ENCODE measurements around the gene LRMDA. TPM values are rescaled to one million over a fixed set of nuclear protein-coding genes. Genes with fewer than 3 reads are reported as not detected.

The LRMDA gene
- total RNA-seq, 1 donor from 2014 or later: 19.4 TPM

GRCh38 chr10:75726522-75727483 lies 295.4 kb downstream of the LRMDA start:
- Mint-ChIP-seq H3K9me3 (ENCODE audit: unreplicated experiment) (no peaks in the 10 kb centered on the region), H3K4me1 (ENCODE audit: unreplicated experiment) (peaks cover 5% of the 10 kb centered on the region), H3K27ac (ENCODE audit: unreplicated experiment) (no peak overlapping the region), H3K27me3 (ENCODE audit: unreplicated experiment) (peaks cover 2% of the 10 kb centered on the region), H3K4me3 (ENCODE audit: unreplicated experiment) (no peak overlapping the region), H3K36me3 (ENCODE audit: low read depth, unreplicated experiment) (no peaks in the 10 kb centered on the region)
- DNase-seq (ENCODE audit: low spot score): no peak
- TF ChIP-seq CTCF (IDR thresholded peaks at IDR 0.05; ENCODE audit: unreplicated experiment): no peak

- no peaks in the 10 kb centered on the region for H3K36me3 Mint-ChIP-seq (ENCODE audit: low read depth, unreplicated experiment)
- no peak for TF ChIP-seq CTCF (IDR thresholded peaks at IDR 0.05; ENCODE audit: unreplicated experiment)
- H3K27me3 Mint-ChIP-seq (ENCODE audit: unreplicated experiment): peaks cover 2% of the 10 kb centered on the region
- H3K27ac Mint-ChIP-seq (ENCODE audit: unreplicated experiment): no peak overlapping the region
- no peaks in the 10 kb centered on the region for H3K9me3 Mint-ChIP-seq (ENCODE audit: unreplicated experiment)
- H3K4me1 Mint-ChIP-seq (ENCODE audit: unreplicated experiment): peaks cover 3% of the 10 kb centered on the region
- H3K4me3 Mint-ChIP-seq (ENCODE audit: unreplicated experiment): no peak overlapping the region
- DNase-seq (ENCODE audit: low spot score): no peak
These were observed 299.4 kb downstream of the LRMDA start for GRCh38 chr10:75730847-75731246.

- Mint-ChIP-seq H3K4me3 (ENCODE audit: unreplicated experiment) (no peak overlapping the region), H3K9me3 (ENCODE audit: unreplicated experiment) (no peaks in the 10 kb centered on the region), H3K27ac (ENCODE audit: unreplicated experiment) (no peak overlapping the region), H3K4me1 (ENCODE audit: unreplicated experiment) (peaks cover 3% of the 10 kb centered on the region), H3K27me3 (ENCODE audit: unreplicated experiment) (peaks cover 1% of the 10 kb centered on the region), H3K36me3 (ENCODE audit: low read depth, unreplicated experiment) (no peaks in the 10 kb centered on the region)
- no peak for DNase-seq (ENCODE audit: low spot score)
- TF ChIP-seq CTCF (IDR thresholded peaks at IDR 0.05; ENCODE audit: unreplicated experiment): no peak
These were observed 301.9 kb downstream of the LRMDA start for GRCh38 chr10:75733135-75733890.

GRCh38 chr10:75736151-75736640 lies 304.8 kb downstream of the LRMDA start:
- no peaks in the 10 kb centered on the region for H3K27me3 Mint-ChIP-seq (ENCODE audit: unreplicated experiment)
- H3K9me3 Mint-ChIP-seq (ENCODE audit: unreplicated experiment): no peaks in the 10 kb centered on the region
- H3K4me3 Mint-ChIP-seq (ENCODE audit: unreplicated experiment): no peak overlapping the region
- H3K27ac Mint-ChIP-seq (ENCODE audit: unreplicated experiment): no peak overlapping the region
- DNase-seq (ENCODE audit: low spot score): no peak
- H3K36me3 Mint-ChIP-seq (ENCODE audit: low read depth, unreplicated experiment): no peaks in the 10 kb centered on the region
- TF ChIP-seq CTCF (IDR thresholded peaks at IDR 0.05; ENCODE audit: unreplicated experiment): no peak
- peaks cover 3% of the 10 kb centered on the region for H3K4me1 Mint-ChIP-seq (ENCODE audit: unreplicated experiment)
